ENCODE data around the gene SDR39U1.

The SDR39U1 gene

DNA sequence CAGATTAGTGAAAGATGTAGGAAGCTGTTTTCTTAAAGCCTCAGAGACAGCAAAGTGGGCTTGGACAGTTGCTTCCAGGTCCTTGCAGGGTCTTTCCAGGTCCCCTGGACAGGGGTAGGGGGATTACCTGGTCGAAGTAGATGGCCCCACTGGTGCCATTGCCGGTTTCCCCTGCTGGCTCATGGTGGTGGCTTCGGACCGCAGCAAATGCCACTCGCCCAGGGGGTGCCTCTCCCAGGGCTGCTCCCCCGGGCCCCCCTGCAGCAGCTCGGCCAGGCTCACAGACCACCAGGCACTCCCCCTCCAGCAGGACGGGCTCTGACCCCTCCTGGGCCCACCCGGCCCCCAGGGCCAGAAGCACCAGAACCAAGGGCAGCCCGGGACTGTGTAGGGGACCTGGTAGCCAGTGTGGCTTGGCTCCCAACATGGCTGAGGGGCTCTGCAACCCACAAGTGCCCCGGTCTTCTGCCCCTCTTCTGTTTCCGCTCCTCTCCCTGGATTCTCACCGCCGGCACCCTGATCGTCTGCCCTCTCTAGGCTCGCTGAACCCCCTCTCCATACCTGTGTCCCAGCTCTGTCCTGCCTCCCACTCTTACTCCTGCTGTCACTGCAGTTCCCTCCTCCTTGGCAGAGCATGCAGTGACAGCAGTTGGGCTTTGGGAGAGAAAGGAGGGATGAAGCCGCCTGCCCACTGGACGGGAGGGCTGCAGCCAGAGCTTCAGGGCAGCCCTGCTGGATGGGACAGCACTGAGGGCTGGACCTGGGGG lies 13.8 kb downstream of the SDR39U1 start:
- DNase-seq, result no peak

- DNase-seq, result no peak
These were observed 14.8 kb downstream of the SDR39U1 start for GRCh38 chr14:24427537-24428508.

DNA sequence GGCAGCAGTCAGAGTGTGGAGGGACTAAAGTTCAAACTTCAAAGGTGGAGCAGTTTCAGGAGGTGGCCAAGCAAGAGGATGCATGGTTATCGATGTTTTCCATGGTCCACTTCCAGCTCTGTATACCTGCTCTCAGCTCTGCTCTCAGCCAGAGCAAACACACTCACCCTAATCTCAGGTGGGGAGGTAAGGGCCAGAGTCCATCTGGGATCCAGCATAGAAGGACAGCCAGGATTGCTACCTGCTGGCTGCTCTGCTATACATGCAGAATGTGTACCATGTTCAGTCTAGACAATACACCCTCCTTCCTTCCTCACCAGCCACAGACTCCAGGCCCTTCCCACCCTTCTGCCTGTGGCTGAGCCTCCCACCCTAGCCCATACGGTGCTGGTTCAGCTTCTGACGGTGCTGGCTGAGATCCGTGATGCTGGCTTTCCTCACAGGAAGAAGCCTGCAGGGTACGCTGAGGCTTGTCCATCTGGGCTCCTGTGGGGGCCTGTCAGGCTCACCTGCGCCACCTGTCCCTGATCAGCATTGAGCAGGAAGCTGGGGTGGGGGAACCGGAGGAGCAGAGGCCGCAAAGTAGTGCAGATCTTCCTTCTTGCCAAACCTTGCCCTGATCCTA lies 15.6 kb downstream of the SDR39U1 start:
- DNase-seq, result peak; percentile 63

GRCh38 chr14:24426150-24426911 lies 16.2 kb downstream of the SDR39U1 start:
- no peak for DNase-seq

DNA sequence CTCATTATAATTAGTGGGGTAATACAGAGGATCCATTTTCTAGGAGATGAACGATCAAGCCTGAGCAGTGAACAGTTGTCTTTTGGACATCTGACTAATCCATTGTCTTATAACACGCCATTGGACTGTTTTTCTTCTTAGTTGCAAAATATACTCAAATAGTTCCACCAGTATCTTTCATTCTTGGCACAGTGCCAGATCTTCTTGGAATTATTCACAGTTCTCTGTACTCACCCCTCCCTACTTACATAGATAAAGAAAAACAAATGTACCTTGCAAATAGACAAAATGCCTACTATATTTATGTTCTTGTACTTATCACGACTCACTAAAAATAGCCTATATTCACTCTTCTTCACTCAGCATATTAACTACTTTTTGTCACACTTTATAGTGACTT lies 16.9 kb downstream of the SDR39U1 start:
- no peak for DNase-seq

DNA sequence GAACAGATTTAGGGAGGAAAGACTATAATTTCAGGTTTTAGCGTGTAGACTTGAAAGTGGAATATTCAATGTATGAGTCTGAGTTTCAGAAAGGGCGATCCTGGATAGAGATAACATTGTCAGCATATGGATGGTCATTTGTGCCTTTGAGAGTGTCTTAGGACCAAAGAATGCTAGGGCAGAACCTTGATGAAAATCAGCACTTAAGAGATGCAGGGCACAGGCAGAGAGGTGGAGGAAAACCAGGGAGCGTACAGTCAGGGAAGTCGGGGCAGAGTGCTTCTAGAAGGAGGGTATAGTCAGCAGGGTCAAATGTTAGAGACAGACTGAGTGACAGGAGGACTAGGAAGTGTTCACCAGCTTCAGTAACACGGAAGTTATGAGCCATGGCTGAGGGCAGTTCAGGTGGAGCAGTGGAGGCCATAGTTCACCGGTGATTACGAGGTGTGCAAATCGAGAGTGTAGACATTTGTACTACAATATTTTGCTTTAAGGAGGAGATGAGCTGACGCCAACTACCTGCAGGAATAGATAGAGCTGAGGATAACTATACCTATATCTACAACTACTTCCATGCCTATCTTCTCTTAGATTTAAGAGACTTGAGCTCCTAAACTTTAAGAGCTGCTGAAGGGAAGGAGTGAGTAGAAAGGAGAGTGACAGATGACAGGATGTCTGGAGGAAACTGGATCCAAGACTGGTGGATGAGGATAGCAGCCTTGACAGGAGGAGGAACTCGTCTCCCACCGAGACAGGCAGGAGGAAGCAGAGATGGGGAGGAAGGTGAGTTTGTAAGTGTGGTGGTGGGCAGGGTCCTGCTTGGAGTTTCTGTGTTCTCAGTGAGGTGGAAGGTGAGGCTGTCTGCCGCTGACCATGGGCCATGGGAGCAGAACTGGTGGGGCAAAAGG lies 19.6 kb downstream of the SDR39U1 start:
- no peak for DNase-seq

- no peak for DNase-seq
These were observed 20.3 kb downstream of the SDR39U1 start for GRCh38 chr14:24422261-24422660.

- DNase-seq, result no peak
These were observed 24.1 kb downstream of the SDR39U1 start for GRCh38 chr14:24418492-24418873.

DNA sequence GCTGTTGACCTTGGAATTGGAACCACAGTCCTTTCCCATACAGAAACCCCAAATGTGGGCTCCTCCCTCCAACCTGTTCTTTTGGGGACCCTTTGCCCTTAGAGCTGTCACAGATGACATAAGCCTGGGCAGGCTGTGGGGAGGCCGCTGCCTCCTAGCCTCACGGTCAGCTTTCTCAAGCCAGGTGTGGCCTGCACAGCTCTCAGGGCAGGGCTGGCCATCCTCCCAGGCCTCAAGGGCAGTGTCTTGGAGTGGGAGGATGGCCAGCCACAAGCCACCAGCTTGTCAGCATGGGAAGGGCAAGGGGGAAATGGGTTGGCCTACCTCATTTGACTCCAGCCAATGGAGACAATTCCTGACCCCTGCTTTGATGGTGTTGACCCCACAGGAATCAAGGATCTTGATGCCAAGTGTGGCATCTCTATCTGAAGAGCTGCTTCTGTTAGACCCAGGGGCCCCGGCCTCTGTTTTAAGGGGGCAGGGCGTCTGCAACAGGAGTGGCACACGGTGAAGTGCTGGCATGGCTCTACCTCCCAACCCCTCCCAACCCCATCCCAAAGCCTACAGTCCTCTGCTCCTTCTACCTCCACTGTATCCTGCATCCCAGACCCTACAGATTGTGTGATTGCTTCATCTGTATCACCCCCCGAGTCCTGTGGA lies 24.6 kb downstream of the SDR39U1 start:
- DNase-seq, result no peak

- DNase-seq, result no peak
These were observed 25.5 kb downstream of the SDR39U1 start for GRCh38 chr14:24416932-24417619.

DNA sequence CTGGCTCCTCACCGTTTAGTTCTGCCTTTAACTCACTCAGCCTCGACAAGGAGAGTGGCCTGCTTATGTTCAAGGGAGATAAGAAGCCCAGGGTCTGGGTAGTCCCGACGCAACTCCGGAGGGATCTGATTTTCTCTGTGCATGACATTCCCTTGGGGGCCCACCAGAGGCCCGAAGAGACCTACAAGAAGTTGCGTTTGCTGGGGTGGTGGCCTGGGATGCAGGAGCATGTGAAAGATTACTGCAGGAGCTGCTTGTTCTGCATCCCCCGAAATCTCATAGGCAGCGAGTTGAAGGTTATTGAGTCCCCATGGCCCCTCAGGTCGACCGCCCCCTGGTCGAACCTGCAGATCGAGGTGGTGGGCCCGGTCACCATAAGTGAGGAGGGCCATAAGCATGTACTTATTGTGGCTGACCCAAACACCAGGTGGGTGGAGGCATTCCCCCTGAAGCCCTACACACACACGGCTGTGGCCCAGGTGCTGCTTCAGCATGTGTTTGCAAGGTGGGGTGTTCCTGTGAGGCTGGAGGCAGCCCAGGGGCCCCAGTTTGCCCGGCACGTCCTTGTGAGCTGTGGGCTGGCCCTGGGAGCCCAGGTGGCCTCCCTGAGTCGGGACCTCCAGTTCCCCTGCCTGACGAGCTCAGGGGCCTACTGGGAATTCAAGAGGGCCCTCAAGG lies 26.2 kb downstream of the SDR39U1 start:
- no peak for DNase-seq

- DNase-seq, result no peak
These were observed 26.9 kb downstream of the SDR39U1 start for GRCh38 chr14:24415421-24416253.

DNA sequence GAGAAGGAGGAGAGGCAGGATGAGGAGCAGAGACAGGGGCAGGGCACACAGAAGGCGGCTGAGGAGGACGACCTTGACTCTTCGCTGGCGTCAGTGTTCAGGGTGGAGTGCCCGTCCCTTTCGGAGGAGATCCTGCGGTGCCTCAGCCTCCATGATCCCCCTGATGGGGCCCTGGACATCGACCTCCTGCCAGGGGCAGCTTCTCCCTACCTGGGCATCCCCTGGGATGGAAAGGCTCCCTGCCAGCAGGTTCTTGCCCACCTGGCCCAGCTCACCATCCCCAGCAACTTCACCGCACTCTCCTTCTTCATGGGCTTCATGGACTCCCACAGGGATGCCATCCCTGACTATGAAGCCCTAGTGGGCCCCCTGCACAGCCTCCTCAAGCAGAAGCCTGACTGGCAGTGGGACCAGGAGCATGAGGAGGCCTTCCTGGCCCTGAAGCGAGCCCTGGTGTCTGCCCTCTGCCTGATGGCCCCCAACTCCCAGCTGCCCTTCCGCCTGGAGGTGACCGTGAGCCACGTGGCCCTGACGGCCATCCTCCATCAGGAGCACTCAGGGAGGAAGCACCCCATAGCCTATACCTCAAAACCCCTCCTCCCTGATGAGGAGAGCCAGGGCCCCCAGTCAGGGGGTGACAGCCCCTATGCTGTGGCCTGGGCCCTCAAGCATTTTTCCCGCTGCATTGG lies 27.7 kb downstream of the SDR39U1 start:
- no peak for DNase-seq

DNA sequence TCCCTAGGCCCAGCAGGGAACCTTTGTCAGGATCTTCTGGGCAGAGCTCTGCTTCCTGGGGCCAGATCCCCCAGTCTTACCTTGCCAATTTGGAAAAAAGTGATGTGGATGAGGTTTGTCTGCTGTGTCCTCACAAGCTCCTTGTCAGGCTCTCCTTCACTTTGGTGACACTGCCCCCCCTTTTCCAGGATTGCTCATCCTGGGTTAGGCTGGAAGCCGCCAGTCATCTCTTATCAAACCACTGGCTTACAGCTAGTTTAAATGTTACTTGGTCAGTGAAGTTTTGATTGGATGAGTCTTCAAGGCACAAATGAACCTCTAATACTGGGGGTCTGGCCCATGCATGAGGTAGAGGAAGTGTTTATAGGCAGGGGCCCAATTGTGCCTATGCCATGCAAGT lies 28.5 kb downstream of the SDR39U1 start:
- DNase-seq, result no peak

- peak; percentile 73 for DNase-seq
These were observed 30.9 kb downstream of the SDR39U1 start for GRCh38 chr14:24411443-24412389.

GRCh38 chr14:24409956-24410355 lies 32.6 kb downstream of the SDR39U1 start:
- DNase-seq, result no peak

- no peak for DNase-seq
These were observed 33.4 kb downstream of the SDR39U1 start for GRCh38 chr14:24409192-24409591.
